Neural crest cell (in vitro differentiated cells): Measurements from ENCODE around the gene FER. TPM values are rescaled to one million over a fixed set of nuclear protein-coding genes. Genes with fewer than 3 reads are reported as not detected.
"Not testable (repeated sequence)": the region's sequence is repeated elsewhere in the genome, so short reads cannot be mapped to it uniquely, and the experiment has no call there.

ENCODE experiments used
- DNase-seq: peaks from one replicate; pipeline ENCODE4 v3.0.0; 2021; ENCODE audit warnings: low read depth, mixed read lengths, low spot score
- H3K27ac Mint-ChIP-seq: one replicate; pipeline ENCODE4 v1.8.0; 2021; ENCODE audit warnings: mild to moderate bottlenecking, mixed read lengths; ENCODE audit not compliant: unreplicated experiment
- H3K27me3 Mint-ChIP-seq: 2 replicates; pipeline ENCODE4 v1.8.0; 2021; ENCODE audit warnings: low read depth, mild to moderate bottlenecking, mixed read lengths
- H3K36me3 Mint-ChIP-seq: 2 replicates; pipeline ENCODE4 v1.8.0; 2021; ENCODE audit warnings: low read depth, mild to moderate bottlenecking, mixed read lengths
- H3K4me1 Mint-ChIP-seq: 2 replicates; pipeline ENCODE4 v1.8.0; 2021; ENCODE audit warnings: mixed read lengths
- H3K4me3 Mint-ChIP-seq: one replicate; pipeline ENCODE4 v1.8.0; 2021; ENCODE audit warnings: mild to moderate bottlenecking, mixed read lengths
- H3K9me3 Mint-ChIP-seq: 2 replicates; pipeline ENCODE4 v1.8.0; 2021; ENCODE audit warnings: mixed read lengths
- CTCF ChIP-seq: fragments of 200-600 bp; sonication (generic); conservative IDR thresholded peaks from 2 replicates; pipeline ENCODE4 v1.5.0; 2021; ENCODE audit warnings: antibody characterized with exemption, mild to moderate bottlenecking
- total RNA-seq: library from RNA; stranded (reverse); gene quantifications from 2 replicates; pipeline ENCODE4 v1.2.1, GENCODE V29; 2021

The FER gene
- total RNA-seq, 1 donor from 2014 or later: 25.4 TPM

GRCh38 chr5:108820983-108821382 is 73.3 kb downstream of the FER start:
- TF ChIP-seq CTCF: no peak

GRCh38 chr5:108822211-108822947 is 74.7 kb downstream of the FER start:
- TF ChIP-seq CTCF: no peak
- Mint-ChIP-seq H3K36me3 (peaks cover 3% of the 10 kb centered on the region), H3K9me3 (peaks cover 3% of the 10 kb centered on the region), H3K27ac (no peak overlapping the region), H3K4me3 (no peak overlapping the region), H3K4me1 (no peaks in the 10 kb centered on the region), H3K27me3 (no peaks in the 10 kb centered on the region)
- no peak for DNase-seq

More at GRCh38 chr5:108820983-108821382, 73.3 kb downstream of the FER start:
- Mint-ChIP-seq H3K4me3 (no peak overlapping the region), H3K36me3 (peaks cover 3% of the 10 kb centered on the region), H3K4me1 (no peaks in the 10 kb centered on the region), H3K27me3 (no peaks in the 10 kb centered on the region), H3K9me3 (peaks cover 3% of the 10 kb centered on the region), H3K27ac (no peak overlapping the region)
- DNase-seq: no peak

- no peaks in the 10 kb centered on the region for H3K36me3 Mint-ChIP-seq
- DNase-seq: no peak
These were observed 79.4 kb downstream of the FER start for GRCh38 chr5:108827131-108827530.

GRCh38 chr5:108830705-108831276 is 83.1 kb downstream of the FER start:
- H3K4me3 Mint-ChIP-seq: no peak overlapping the region

More at GRCh38 chr5:108827131-108827530, 79.4 kb downstream of the FER start:
- TF ChIP-seq CTCF: no peak
- Mint-ChIP-seq H3K9me3 (no peaks in the 10 kb centered on the region), H3K4me3 (no peak overlapping the region), H3K27ac (peak overlapping the region; percentile 57), H3K27me3 (no peaks in the 10 kb centered on the region), H3K4me1 (peaks cover 4% of the 10 kb centered on the region)

GRCh38 chr5:108836492-108836891 is 88.8 kb downstream of the FER start:
- Mint-ChIP-seq H3K4me3 (no peak overlapping the region), H3K4me1 (peaks cover 10% of the 10 kb centered on the region), H3K27ac (no peak overlapping the region), H3K27me3 (no peaks in the 10 kb centered on the region), H3K9me3 (peaks cover 3% of the 10 kb centered on the region), H3K36me3 (peaks cover 8% of the 10 kb centered on the region)
- no peak for DNase-seq
- TF ChIP-seq CTCF: no peak

More at GRCh38 chr5:108830705-108831276, 83.1 kb downstream of the FER start:
- Mint-ChIP-seq H3K27me3 (no peaks in the 10 kb centered on the region), H3K9me3 (no peaks in the 10 kb centered on the region), H3K4me1 (peaks cover 10% of the 10 kb centered on the region), H3K27ac (no peak overlapping the region), H3K36me3 (no peaks in the 10 kb centered on the region)
- no peak for DNase-seq
- no peak for TF ChIP-seq CTCF

GRCh38 chr5:108842260-108842941 is 94.7 kb downstream of the FER start:
- H3K27me3 Mint-ChIP-seq, H3K4me3 Mint-ChIP-seq, H3K27ac Mint-ChIP-seq, DNase-seq, H3K4me1 Mint-ChIP-seq, H3K9me3 Mint-ChIP-seq: not testable (repeated sequence)
- H3K36me3 Mint-ChIP-seq: peaks cover 16% of the 10 kb centered on the region

GRCh38 chr5:108851129-108851528 is 103.4 kb downstream of the FER start:
- DNase-seq, H3K27ac Mint-ChIP-seq, H3K9me3 Mint-ChIP-seq, H3K4me1 Mint-ChIP-seq, H3K27me3 Mint-ChIP-seq, H3K4me3 Mint-ChIP-seq, H3K36me3 Mint-ChIP-seq: not testable (repeated sequence)
